Activated T-helper 1 cell treated with anti-CD3 and anti-CD28 coated beads, Interleukin-12 subunit alpha, Interleukin-12 subunit beta, Interleukin-2, Interleukin-4 antibody, amounts not matched to agents 30 ng/mL and 10 ng/mL and 1 ng/mL, durations not matched to agents 14 hours and 24 hours and 36 hours (primary cell): ENCODE measurements around the gene MYOZ1. TPM values are rescaled to one million over a fixed set of nuclear protein-coding genes. Genes with fewer than 3 reads are reported as not detected.

ENCODE experiments used
- DNase-seq: peaks from one replicate; pipeline ENCODE4 v3.0.0; 2021; ENCODE audit warnings: low spot score
- H3K27ac Mint-ChIP-seq: one replicate; pipeline ENCODE4 v1.8.0; 2021; ENCODE audit warnings: mild to moderate bottlenecking, mixed read lengths
- H3K27me3 Mint-ChIP-seq: one replicate; pipeline ENCODE4 v1.8.0; 2022; ENCODE audit warnings: mild to moderate bottlenecking, moderate library complexity, mixed read lengths; ENCODE audit not compliant: insufficient read depth
- H3K36me3 Mint-ChIP-seq: one replicate; pipeline ENCODE4 v1.8.0; 2021; ENCODE audit warnings: low read depth, mixed read lengths
- H3K4me1 Mint-ChIP-seq: one replicate; pipeline ENCODE4 v1.8.0; 2021; ENCODE audit warnings: low read depth, mixed read lengths
- H3K4me3 Mint-ChIP-seq: one replicate; pipeline ENCODE4 v1.8.0; 2021; ENCODE audit warnings: mild to moderate bottlenecking, moderate library complexity, mixed read lengths
- H3K9me3 Mint-ChIP-seq: one replicate; pipeline ENCODE4 v1.8.0; 2021; ENCODE audit warnings: mixed read lengths
- intact Hi-C: fragments of 100-400 bp; cut with micrococcal nuclease; formaldehyde crosslinking; loops from one replicate; pipeline ENCODE4 v1.15.1; 2024
- total RNA-seq: library from RNA; stranded (reverse); gene quantifications from 2 replicates; pipeline ENCODE4 v1.2.3, GENCODE V29; 2022

Gene MYOZ1
- total RNA-seq, 1 donor from 2014 or later = not detected

- no peaks in the 10 kb centered on the region for H3K36me3 Mint-ChIP-seq
- peaks cover under 1% of the 10 kb centered on the region for H3K4me1 Mint-ChIP-seq
- DNase-seq = no peak
- no peak overlapping the region for H3K27ac Mint-ChIP-seq
- intact Hi-C loops = no loop called here
- H3K27me3 Mint-ChIP-seq = peaks cover 3% of the 10 kb centered on the region
- no peak overlapping the region for H3K4me3 Mint-ChIP-seq
- peaks cover 4% of the 10 kb centered on the region for H3K9me3 Mint-ChIP-seq
Measured at GRCh38 chr10:73584737-73585136, 56.5 kb downstream of the MYOZ1 start.

GRCh38 chr10:73581918-73582317 is 59.4 kb downstream of the MYOZ1 start:
- no peak for DNase-seq
- Mint-ChIP-seq H3K36me3 (no peaks in the 10 kb centered on the region), H3K4me1 (no peaks in the 10 kb centered on the region), H3K27ac (no peak overlapping the region), H3K27me3 (no peaks in the 10 kb centered on the region), H3K9me3 (peaks cover 4% of the 10 kb centered on the region), H3K4me3 (no peak overlapping the region)
- intact Hi-C loops = no loop called here

Other genes with a start within 250 kb of the MYOZ1 start
- gene ANXA7, start 227.4 kb downstream of the MYOZ1 start, total RNA-seq = 152 and 157 TPM in 2 replicates
- gene MSS51, start 207.9 kb downstream of the MYOZ1 start, total RNA-seq = 3.1 and 3.7 TPM in 2 replicates
- gene PPP3CB, start 145.4 kb downstream of the MYOZ1 start, total RNA-seq = 43.6 and 43.9 TPM in 2 replicates
- 8.6 and 9.7 TPM in 2 replicates for gene USP54, start 50.1 kb downstream of the MYOZ1 start, total RNA-seq
- gene SYNPO2L, start 14.6 kb upstream of the MYOZ1 start, total RNA-seq = 0.03 TPM in 1 of 2 replicates, not detected in the other
- gene AGAP5, start 56.6 kb upstream of the MYOZ1 start, total RNA-seq = 10.2 and 11.0 TPM in 2 replicates
- gene SEC24C, start 102.9 kb upstream of the MYOZ1 start, total RNA-seq = 112 and 114 TPM in 2 replicates
- 30.9 and 33.5 TPM in 2 replicates for gene CHCHD1, start 140.6 kb upstream of the MYOZ1 start, total RNA-seq
- gene ZSWIM8, start 144.1 kb upstream of the MYOZ1 start, total RNA-seq = 54.2 and 56.3 TPM in 2 replicates
- gene NDST2, start 170.1 kb upstream of the MYOZ1 start, total RNA-seq = 51.7 and 53.2 TPM in 2 replicates
- gene CAMK2G, start 233.1 kb upstream of the MYOZ1 start, total RNA-seq = 15.9 and 18.7 TPM in 2 replicates